GM12875 (cell line): Measurements from ENCODE around the gene RNF222.
A peak's percentile ranks its signal among the peaks of the same experiment; 100 is the strongest.

Source experiments
- H3K4me3 ChIP-seq: one replicate; pipeline ENCODE4 v1.5.1; 2011; ENCODE audit warnings: low read depth, low read length, control low read depth
- TF ChIP-seq, protein P1 (sequence below): IDR thresholded peaks from 2 replicates; pipeline ENCODE4 v1.5.1; 2011; ENCODE audit warnings: low read depth, mild to moderate bottlenecking, control low read depth, inconsistent platforms, low read length, moderate library complexity, borderline replicate concordance; ENCODE audit not compliant: insufficient read depth

The RNF222 gene

DNA sequence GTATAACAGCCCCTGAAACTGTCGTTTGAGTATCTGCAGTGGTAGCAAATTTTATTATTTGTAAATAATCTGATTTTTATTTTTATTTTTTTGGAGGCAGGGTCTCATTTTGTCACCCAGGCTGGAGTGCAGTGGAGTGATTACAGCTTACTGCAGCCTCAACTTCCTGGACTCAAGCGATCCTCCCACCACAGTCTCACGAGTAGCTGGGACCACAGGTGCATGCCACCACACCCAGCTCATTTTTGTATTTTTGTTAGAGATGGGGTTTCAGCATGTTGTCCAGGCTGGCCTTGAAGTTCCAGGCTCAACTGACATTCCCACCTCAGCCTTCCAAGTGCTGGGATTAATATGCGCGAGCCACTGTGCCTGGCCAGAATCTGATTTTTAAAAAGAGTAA, 40.8 kb upstream of the RNF222 start:
- no peak overlapping the region for H3K4me3 ChIP-seq
- TF ChIP-seq, protein P1, sequence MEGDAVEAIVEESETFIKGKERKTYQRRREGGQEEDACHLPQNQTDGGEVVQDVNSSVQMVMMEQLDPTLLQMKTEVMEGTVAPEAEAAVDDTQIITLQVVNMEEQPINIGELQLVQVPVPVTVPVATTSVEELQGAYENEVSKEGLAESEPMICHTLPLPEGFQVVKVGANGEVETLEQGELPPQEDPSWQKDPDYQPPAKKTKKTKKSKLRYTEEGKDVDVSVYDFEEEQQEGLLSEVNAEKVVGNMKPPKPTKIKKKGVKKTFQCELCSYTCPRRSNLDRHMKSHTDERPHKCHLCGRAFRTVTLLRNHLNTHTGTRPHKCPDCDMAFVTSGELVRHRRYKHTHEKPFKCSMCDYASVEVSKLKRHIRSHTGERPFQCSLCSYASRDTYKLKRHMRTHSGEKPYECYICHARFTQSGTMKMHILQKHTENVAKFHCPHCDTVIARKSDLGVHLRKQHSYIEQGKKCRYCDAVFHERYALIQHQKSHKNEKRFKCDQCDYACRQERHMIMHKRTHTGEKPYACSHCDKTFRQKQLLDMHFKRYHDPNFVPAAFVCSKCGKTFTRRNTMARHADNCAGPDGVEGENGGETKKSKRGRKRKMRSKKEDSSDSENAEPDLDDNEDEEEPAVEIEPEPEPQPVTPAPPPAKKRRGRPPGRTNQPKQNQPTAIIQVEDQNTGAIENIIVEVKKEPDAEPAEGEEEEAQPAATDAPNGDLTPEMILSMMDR, result no peak

DNA sequence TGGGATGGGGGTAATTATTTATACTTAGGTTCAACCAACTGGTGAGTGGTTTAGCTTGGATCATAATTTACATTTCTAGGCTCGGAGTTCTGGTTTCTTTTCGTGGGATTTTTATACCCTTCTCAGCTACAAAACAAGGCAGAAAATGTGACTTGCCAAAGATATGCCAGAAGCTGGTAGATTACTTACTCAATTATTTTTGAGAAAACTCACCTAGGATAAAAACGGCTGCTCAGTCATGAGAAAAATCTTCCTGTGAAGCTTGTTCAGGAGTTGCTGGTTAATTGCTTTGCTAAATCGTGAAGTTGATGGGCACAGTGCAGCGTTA, 39.2 kb upstream of the RNF222 start:
- TF ChIP-seq, protein P1, result no peak
- H3K4me3 ChIP-seq, result peak overlapping the region; percentile 67

DNA sequence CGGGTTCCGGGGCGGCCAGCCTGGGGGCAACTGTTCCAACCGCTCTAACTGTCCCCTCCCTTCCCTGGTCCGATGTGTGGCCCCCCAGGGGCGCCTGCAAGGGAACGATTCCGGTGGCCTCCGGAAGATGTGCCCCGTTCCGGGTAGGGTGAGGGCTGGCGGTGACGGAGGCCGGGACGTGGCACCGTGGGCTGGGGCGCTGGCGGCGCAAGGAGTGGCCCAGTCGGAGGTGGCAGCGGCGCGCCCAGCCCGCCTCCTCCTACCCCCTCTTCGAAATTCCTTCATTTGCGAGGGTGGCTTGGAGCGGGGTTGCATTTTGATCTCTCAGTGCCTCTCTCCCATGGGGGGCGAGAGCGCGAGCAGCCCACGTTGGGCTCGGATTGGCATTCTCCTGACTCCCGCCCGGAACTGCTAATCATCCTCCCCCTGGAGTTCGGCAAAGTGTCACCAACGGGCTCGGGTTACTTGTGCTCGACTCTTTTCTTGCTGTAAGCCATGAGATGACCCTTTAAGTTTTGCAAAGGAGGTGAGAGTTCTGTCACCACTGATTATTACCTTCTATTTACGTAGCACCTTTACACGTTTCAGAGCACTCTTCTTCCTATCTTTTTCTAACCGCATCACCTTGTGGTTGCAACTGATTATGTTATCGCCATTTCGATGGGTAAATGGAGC, 38.7 kb upstream of the RNF222 start:
- peak overlapping the region; percentile 67 for H3K4me3 ChIP-seq
- TF ChIP-seq, protein P1, result no peak

DNA sequence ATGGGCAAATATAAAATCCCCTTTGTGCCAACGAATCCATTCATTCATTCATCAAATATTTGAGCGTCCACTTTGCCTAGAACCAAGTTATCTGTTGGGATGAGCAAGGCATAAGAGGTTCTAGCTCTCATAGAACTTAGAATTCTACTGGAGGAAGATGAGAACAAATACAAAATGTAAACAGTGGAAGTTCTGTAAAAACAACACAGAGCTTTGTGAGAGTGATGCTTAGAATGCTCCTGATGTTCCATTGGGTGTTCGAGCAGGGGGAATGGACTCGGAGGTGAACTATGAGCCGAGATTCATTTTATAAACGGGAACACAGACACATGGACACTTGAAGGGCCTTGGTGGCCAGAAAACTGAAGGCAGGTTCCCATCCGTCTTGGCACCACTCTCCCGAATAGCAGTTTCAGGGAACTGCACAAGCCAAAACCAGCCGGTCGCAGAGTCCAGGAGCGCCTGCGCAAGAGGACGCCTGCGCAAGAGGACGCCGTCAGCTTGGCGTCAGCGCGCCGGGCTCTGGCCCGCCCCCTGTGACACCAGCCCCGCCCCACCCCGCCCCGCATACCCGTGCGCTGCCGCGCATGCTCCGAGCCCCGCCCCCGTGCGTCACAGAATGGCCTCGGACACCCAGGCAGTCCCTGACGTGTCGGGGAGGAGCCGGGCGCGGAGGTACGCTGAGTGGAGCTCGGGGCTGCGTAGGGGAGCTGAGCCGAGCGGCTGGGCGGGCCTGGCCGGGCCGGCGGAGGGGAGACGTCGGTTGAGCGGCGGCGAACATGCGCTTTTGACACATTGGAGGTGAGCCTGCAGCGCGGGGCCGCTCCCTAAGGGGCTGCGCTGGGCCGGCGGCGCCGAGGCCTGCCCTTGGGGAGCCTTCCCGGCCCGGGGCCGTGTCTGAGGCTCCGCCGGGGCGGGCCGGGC, 37.9 kb upstream of the RNF222 start, which contains the start of gene NDEL1:
Gene NDEL1, plus strand, starts transcription at position 640 of the 924 bp plus-strand sequence. CDS start 8,388 bp downstream, outside the sequence.
- TF ChIP-seq, protein P1, result no peak
- H3K4me3 ChIP-seq, result peak within 1 kb of the TSS; percentile 67

DNA sequence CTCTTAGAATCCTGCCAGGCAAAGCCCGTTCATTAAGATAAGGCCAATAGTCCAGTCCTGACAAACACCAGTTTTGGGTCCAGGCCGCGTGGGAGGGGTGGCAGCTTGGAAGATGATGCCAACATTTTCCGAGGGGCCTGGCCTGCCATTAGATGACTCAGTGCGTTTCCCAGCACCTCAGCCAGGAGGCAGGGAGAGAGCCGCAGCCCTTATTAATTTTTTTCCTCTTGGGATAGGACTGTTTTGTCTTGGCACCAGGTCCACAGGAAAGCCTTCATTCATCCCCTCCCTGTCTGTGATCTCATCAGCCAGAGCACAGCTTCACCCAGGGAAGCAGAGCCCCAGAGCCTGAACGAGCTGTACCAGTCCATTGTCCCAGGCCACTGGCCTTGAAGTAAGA, 33.3 kb upstream of the RNF222 start:
- TF ChIP-seq, protein P1, result no peak
- no peak overlapping the region for H3K4me3 ChIP-seq

DNA sequence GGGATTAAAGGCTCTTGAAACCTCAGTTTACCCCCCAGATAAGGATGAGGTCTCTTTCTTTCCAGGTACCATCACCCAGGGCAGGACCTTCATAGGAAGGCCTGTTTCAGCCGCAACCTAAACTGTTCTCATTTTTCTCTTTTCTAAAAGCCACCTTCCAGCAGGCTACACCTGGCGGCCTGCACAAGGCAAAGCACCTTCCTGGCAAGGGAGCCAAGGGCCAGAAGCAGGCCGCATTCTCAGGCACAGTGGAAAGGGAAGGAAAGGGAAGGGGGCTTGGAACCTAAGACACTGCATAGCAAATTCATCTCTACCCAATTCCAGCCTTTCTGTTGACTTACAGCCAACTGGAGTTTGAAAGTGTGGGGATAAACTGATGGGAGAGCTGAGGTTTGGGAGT, 29.2 kb upstream of the RNF222 start:
- TF ChIP-seq, protein P1, result no peak
- H3K4me3 ChIP-seq, result no peak overlapping the region
